Testis (tissue), 2 donors: ENCODE results near the gene CARS1.

Experiments used
- CTCF ChIP-seq, 3 experiments: fragments of 450-650 bp in 2 of 3; fragments of 200-600 bp in 1 of 3; sonication (generic) in 1 of 3; IDR thresholded peaks; one replicate each; pipeline ENCODE4 v1.5.1; 2016 to 2019; ENCODE audit warnings: antibody characterized with exemption in 3 of 3, mild to moderate bottlenecking in 2 of 3, moderate library complexity in 1 of 3
- POLR2A ChIP-seq: fragments of 450-650 bp; IDR thresholded peaks from one replicate; pipeline ENCODE4 v1.6.1; 2017; ENCODE audit warnings: antibody characterized with exemption, mild to moderate bottlenecking, moderate library complexity

GRCh38 chr11:3077846-3078440, 20.7 kb upstream of the CARS1 start:
- TF ChIP-seq CTCF (IDR thresholded peaks at IDR 0.05) (no peak), POLR2A (no peak)
